CD4-positive, alpha-beta memory T cell (primary cell): ENCODE results near the gene OPN3. TPM values are rescaled to one million over a fixed set of nuclear protein-coding genes. Genes with fewer than 3 reads are reported as not detected.

Experiments used
- CTCF ChIA-PET: fragments of 350-600 bp; sonication (Branson Sonifier 250); formaldehyde crosslinking; loops from one replicate; lab custom pipeline; 2021; ENCODE audit warnings: inconsistent platforms; ENCODE audit not compliant: partially characterized antibody; lab: Charles Lee
- POLR2A ChIA-PET: fragments of 350-600 bp; sonication (Branson Sonifier 250); formaldehyde crosslinking; loops from one replicate; lab custom pipeline; 2021; ENCODE audit not compliant: partially characterized antibody; lab: Charles Lee
- DNase-seq, 5 donors: peaks; one replicate each; pipeline versions ENCODE4 v3.0.0 to v3.0.0-alpha.2; 2020 to 2022; ENCODE audit warnings: mixed read lengths in 1 of 5
- H3K27ac ChIP-seq: one replicate; pipeline ENCODE4 v1.7.0; 2013; ENCODE audit warnings: low read depth, low read length
- H3K27me3 ChIP-seq: 2 replicates; pipeline ENCODE4 v1.7.0; 2013; ENCODE audit warnings: mild to moderate bottlenecking, low read length, moderate library complexity; ENCODE audit not compliant: insufficient read depth
- H3K36me3 ChIP-seq: 2 replicates; pipeline ENCODE4 v1.7.0; 2013; ENCODE audit warnings: mild to moderate bottlenecking, low read length, moderate library complexity; ENCODE audit not compliant: insufficient read depth
- H3K4me1 ChIP-seq: 2 replicates; pipeline ENCODE4 v1.7.0; 2013; ENCODE audit warnings: mild to moderate bottlenecking, low read length, moderate library complexity; ENCODE audit not compliant: insufficient read depth
- H3K4me3 ChIP-seq, 2 donors: one replicate each; pipeline ENCODE4 v1.7.0; 2013; ENCODE audit warnings: low read length in 2 of 2, mild to moderate bottlenecking in 1 of 2
- H3K9me3 ChIP-seq, 2 donors: one replicate each; pipeline ENCODE4 v1.7.0; 2013; ENCODE audit warnings: low read length in 2 of 2, control low read depth in 1 of 2; ENCODE audit not compliant: control insufficient read depth in 1 of 2
- H3K27ac Mint-ChIP-seq, 7 donors: one replicate each; pipeline ENCODE4 v1.8.0; 2020 to 2021; ENCODE audit warnings: mixed read lengths in 7 of 7, mild to moderate bottlenecking in 6 of 7, inconsistent platforms in 3 of 7, moderate library complexity in 3 of 7
- H3K27me3 Mint-ChIP-seq, 2 donors: one replicate each; pipeline ENCODE4 v1.8.0; 2020 to 2021; ENCODE audit warnings: mixed read lengths in 2 of 2
- H3K36me3 Mint-ChIP-seq, 2 donors: one replicate each; pipeline ENCODE4 v1.8.0; 2020 to 2021; ENCODE audit warnings: mixed read lengths in 2 of 2, inconsistent platforms in 1 of 2, mild to moderate bottlenecking in 1 of 2
- H3K4me1 Mint-ChIP-seq, 4 donors: one replicate each; pipeline ENCODE4 v1.8.0; 2020 to 2021; ENCODE audit warnings: mixed read lengths in 4 of 4, mild to moderate bottlenecking in 1 of 4
- H3K4me3 Mint-ChIP-seq, 8 donors: one replicate each; pipeline ENCODE4 v1.8.0; 2020 to 2021; ENCODE audit warnings: mixed read lengths in 8 of 8, mild to moderate bottlenecking in 7 of 8, moderate library complexity in 6 of 8, inconsistent platforms in 3 of 8
- H3K9me3 Mint-ChIP-seq, 8 donors: one replicate each; pipeline ENCODE4 v1.8.0; 2020 to 2021; ENCODE audit warnings: mixed read lengths in 8 of 8, mild to moderate bottlenecking in 5 of 8, inconsistent platforms in 3 of 8, moderate library complexity in 1 of 8
- intact Hi-C: fragments of 100-400 bp; cut with micrococcal nuclease; formaldehyde crosslinking; loops from one replicate; pipeline ENCODE4 v1.15.1; 2023
- polyA plus RNA-seq, 2 donors: library from polyadenylated mRNA; unstranded; fragments of 300-500 nt; fragmentation: Illumina TruSeq; gene quantifications; one replicate each; pipeline ENCODE4 v1.2.3, GENCODE V29; 2021
- total RNA-seq, 2 experiments: library from RNA; stranded (reverse); gene quantifications; one replicate each; pipeline ENCODE4 v1.2.3, GENCODE V29; 2021

The OPN3 gene
- total and polyA plus RNA-seq, 4 experiments from 2014 or later: 3.9 to 17.5 (median 8.9) TPM

DNA sequence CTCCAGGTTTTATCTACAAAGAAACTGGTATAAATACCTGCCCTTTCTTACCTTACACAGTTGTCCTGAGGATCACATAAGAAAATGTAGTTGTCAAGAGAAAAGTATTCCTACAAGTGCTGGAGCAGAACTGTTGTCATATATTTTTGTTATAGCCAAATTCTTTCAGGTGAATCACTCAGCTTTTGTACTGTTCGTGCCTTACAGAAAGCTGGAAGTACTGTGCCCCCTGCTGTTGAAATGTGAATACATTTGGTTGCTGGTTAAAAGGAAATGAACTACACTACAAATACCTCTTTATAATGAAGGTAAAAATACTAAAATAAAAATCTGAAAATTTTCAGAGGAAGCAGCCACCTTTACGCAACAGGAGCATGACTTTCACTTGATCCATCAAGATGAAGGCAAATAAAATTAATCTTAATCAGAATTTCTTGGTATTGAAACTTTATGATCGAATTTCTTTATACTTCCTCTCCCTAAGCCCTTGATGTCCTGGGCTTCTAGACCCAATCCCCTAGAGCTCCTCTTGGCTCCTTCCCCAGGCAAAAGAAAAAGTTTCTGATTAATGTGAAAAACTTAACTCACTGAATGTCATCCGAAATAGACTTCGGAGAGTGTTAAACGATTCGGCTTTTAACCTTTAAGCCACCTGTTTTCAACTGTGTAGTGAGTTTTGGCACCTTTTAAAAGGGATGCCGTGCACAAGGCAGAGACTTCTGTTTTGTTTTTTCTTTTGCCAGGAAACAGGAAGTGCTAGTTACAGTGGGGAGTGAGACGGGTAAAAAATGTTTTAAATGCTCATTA is 12.5 kb downstream of the OPN3 start:
- intact Hi-C loops: loop anchor here (1.0 kb wide), 3 partner anchors 13 to 96 kb away; partner anchors contain the start of genes CHML and OPN3
- POLR2A ChIA-PET: interaction anchor here (1.0 to 1.3 kb wide), 3 partner anchors 13 to 49 kb away, joined by 3 to 5 read pairs (median 4); partner anchors contain the start of genes CHML and OPN3
- H3K36me3 Mint-ChIP-seq: peaks cover 1 to 3% of the 10 kb centered on the region in 2 donors
- no peaks in the 10 kb centered on the region for H3K27me3 Mint-ChIP-seq
- no peaks in the 10 kb centered on the region for H3K9me3 Mint-ChIP-seq
- DNase-seq: peak; percentile 43 to 63 (median 55)
- H3K27ac Mint-ChIP-seq: peak overlapping the region; percentile 60 to 88 (median 82)
- no peaks in the 10 kb centered on the region for H3K27me3 ChIP-seq
- H3K4me3 ChIP-seq: no peak overlapping the region
- peak overlapping the region; percentile 7 for H3K27ac ChIP-seq
- no peaks in the 10 kb centered on the region for H3K9me3 ChIP-seq
- H3K4me1 Mint-ChIP-seq: peaks cover 8 to 12% (median 9%) of the 10 kb centered on the region in 4 donors
- H3K4me3 Mint-ChIP-seq: peak overlapping the region; percentile 30 to 82 (median 72)
- H3K36me3 ChIP-seq: no peaks in the 10 kb centered on the region
- peaks cover 7% of the 10 kb centered on the region for H3K4me1 ChIP-seq
- CTCF ChIA-PET: interaction anchor here (0.7 to 5.6 kb wide), 15 partner anchors 10 to 393 kb away, joined by 3 to 71 read pairs (median 4); partner anchors contain the start of genes CHML, KMO, MAP1LC3C and OPN3

DNA sequence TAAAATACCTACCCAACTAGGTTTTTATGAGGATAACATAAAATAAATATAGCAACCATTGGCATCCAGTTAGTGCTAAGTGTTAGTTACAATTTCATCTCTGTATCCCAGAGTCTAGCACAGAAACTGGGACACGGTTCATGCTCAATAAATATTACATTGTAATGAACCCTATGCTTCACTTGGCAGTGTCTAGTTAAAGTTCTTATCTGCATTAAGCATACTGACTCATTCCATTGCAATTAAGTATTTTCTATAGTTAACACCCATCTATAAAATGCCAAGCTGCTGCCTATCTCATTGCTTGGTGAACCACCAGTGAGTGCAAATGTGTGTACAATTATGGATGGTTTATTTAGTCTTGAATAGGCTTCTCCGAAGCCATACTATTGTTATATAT is 15.2 kb downstream of the OPN3 start:
- no peak overlapping the region for H3K4me3 ChIP-seq
- H3K27ac ChIP-seq: no peak overlapping the region
- peaks cover 7% of the 10 kb centered on the region for H3K4me1 ChIP-seq
- peaks cover 8 to 12% (median 9%) of the 10 kb centered on the region in 4 donors for H3K4me1 Mint-ChIP-seq
- ChIA-PET CTCF (interaction anchor here (0.9 to 5.6 kb wide), 2 partner anchors 14 to 16 kb away, joined by 3 to 71 read pairs; partner anchors contain the start of genes CHML and OPN3), POLR2A (no interaction called here)
- no peaks in the 10 kb centered on the region for H3K36me3 Mint-ChIP-seq
- no peak for DNase-seq
- no peak overlapping the region for H3K27ac Mint-ChIP-seq
- intact Hi-C loops: no loop called here
- H3K9me3 ChIP-seq: no peaks in the 10 kb centered on the region
- no peaks in the 10 kb centered on the region for H3K27me3 ChIP-seq
- no peaks in the 10 kb centered on the region for H3K36me3 ChIP-seq
- H3K27me3 Mint-ChIP-seq: no peaks in the 10 kb centered on the region
- no peak overlapping the region for H3K4me3 Mint-ChIP-seq
- H3K9me3 Mint-ChIP-seq: no peaks in the 10 kb centered on the region

DNA sequence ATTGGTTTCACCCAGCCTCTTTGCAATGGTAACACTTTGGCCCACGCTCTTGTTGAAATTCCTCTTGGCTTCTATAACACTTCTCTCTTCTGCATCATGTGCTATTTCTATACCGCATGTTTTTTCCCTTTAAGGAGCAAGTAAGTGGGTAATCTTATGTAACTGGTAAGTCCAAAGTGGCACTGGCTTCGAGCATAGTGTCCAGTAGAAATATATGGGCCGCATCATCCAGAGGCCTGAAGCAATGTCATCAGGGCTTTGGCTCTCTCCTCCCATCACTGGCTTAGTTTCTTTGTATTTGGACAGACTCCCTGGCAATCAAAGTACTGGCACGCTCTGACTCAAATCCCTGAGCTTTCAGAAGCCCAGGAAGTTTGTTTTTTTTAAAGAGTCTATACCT is 17.5 kb downstream of the OPN3 start:
- H3K9me3 ChIP-seq: no peaks in the 10 kb centered on the region
- no peaks in the 10 kb centered on the region for H3K27me3 Mint-ChIP-seq
- H3K36me3 Mint-ChIP-seq: no peaks in the 10 kb centered on the region
- H3K4me3 Mint-ChIP-seq: no peak overlapping the region
- no peak overlapping the region for H3K27ac ChIP-seq
- no peak overlapping the region for H3K27ac Mint-ChIP-seq
- H3K27me3 ChIP-seq: no peaks in the 10 kb centered on the region
- H3K4me3 ChIP-seq: no peak overlapping the region
- no peaks in the 10 kb centered on the region for H3K4me1 ChIP-seq
- peaks cover 0 to 4% (median 1%) of the 10 kb centered on the region in 4 donors for H3K4me1 Mint-ChIP-seq
- no peaks in the 10 kb centered on the region for H3K36me3 ChIP-seq
- POLR2A ChIA-PET: no interaction called here
- H3K9me3 Mint-ChIP-seq: no peaks in the 10 kb centered on the region
- CTCF ChIA-PET: interaction anchor here (1.0 to 5.6 kb wide), 2 partner anchors 11 to 12 kb away, joined by 3 to 71 read pairs; no protein-coding TSS in a partner anchor
- no peak for DNase-seq
- intact Hi-C loops: no loop called here

DNA sequence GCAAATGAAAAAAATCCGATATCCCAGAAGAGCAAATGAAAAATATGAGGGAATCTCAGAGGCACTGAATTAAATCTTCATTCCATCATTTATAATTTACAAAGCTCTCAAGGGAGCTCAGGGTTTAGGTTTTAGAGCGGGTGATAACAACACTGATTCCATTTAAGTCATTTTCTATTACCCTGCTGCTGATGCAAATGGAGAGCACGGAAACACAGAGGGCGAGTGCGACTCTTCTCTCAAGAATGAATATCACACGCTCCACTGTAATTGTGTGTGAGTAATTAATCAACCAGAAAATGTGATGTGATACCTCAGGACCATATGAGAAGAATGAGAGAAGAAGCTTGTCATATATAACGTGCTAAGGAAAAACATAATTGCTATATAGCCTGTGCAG is 22.7 kb downstream of the OPN3 start:
- DNase-seq: no peak
- no peaks in the 10 kb centered on the region for H3K9me3 ChIP-seq
- Mint-ChIP-seq H3K9me3 (no peaks in the 10 kb centered on the region), H3K27ac (peak overlapping the region in 1 of 7 donors; percentile 5), H3K4me3 (no peak overlapping the region), H3K36me3 (no peaks in the 10 kb centered on the region), H3K4me1 (no peaks in the 10 kb centered on the region), H3K27me3 (no peaks in the 10 kb centered on the region)
- POLR2A ChIA-PET: no interaction called here
- H3K27me3 ChIP-seq: no peaks in the 10 kb centered on the region
- no peaks in the 10 kb centered on the region for H3K36me3 ChIP-seq
- no peaks in the 10 kb centered on the region for H3K4me1 ChIP-seq
- no peak overlapping the region for H3K4me3 ChIP-seq
- intact Hi-C loops: no loop called here
- no peak overlapping the region for H3K27ac ChIP-seq
- CTCF ChIA-PET: interaction anchor here (0.9 to 1.3 kb wide), 3 partner anchors 9 to 381 kb away, joined by 3 to 5 read pairs (median 4); partner anchors contain the start of gene MAP1LC3C

DNA sequence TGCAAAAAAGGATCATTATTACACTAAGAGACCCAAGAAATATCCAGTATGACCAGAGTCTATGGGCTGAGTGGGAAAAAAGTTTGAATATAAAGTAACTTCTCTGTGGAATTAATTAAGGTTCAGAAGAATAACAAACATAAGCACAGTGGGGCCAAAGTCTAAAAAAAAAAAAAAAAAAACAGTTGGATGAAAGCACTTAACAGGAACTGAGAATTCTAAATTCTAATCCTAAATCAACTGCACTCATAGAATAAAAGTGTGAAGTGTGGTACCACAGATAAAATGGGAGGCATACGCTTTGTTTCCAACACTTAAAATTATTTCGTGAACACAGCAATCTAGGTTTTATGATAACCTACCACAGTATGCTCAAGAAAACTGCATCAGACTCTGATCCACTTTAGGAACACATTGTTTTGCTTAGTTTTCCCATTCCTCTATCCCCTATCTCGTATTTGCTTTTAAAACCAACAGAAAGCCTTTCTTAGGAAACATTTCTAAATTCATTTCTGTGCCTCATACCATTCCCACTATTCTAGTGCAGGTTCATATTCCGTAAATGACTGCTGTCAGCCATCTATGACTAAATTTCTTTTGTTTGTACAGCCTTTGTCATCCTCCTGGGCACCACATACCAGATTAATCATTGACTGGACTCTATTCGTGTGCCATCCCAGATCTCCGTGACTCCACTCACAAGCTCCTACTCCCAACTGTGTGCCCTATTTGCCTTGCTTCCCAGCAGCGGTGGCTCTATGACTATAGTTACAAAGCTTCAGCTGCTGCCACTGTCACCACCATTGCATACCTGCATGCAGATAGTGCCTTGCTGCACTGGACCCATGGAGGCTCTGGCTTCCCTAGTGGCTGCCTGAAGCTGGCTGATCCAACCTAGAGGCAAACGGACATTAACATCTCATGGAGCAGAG is 24.9 kb downstream of the OPN3 start:
- Histone ChIP-seq H3K9me3 (no peaks in the 10 kb centered on the region), H3K4me1 (no peaks in the 10 kb centered on the region), H3K27ac (no peak overlapping the region), H3K4me3 (no peak overlapping the region), H3K27me3 (no peaks in the 10 kb centered on the region), H3K36me3 (no peaks in the 10 kb centered on the region)
- DNase-seq: no peak
- Mint-ChIP-seq H3K27ac (no peak overlapping the region), H3K36me3 (no peaks in the 10 kb centered on the region), H3K4me3 (no peak overlapping the region), H3K4me1 (no peaks in the 10 kb centered on the region), H3K27me3 (no peaks in the 10 kb centered on the region), H3K9me3 (no peaks in the 10 kb centered on the region)
- POLR2A ChIA-PET: no interaction called here
- intact Hi-C loops: no loop called here
- CTCF ChIA-PET: no interaction called here

DNA sequence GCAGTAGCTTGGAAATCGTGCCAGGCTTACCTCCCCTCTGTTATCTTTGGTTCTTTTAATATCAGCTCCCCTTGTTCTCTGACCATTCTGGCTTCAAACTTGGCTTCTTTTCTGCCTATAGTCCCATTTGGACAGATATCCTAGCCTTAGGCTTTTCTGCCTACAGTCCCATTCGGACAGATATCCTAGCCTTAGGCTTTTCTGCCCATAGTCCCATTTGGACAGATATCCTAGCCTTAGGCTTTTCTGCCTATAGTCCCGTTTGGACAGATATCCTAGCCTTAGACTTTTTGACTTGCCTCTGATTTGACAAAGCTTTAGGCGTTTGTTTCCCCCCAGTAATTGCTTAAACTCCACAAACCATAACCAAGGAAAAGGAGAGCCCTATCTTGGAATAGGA is 25.6 kb downstream of the OPN3 start:
- no peaks in the 10 kb centered on the region for H3K4me1 ChIP-seq
- H3K27ac ChIP-seq: no peak overlapping the region
- H3K4me1 Mint-ChIP-seq: no peaks in the 10 kb centered on the region
- no peaks in the 10 kb centered on the region for H3K36me3 ChIP-seq
- POLR2A ChIA-PET: no interaction called here
- DNase-seq: no peak
- H3K27me3 Mint-ChIP-seq: no peaks in the 10 kb centered on the region
- no peaks in the 10 kb centered on the region for H3K9me3 Mint-ChIP-seq
- H3K4me3 Mint-ChIP-seq: no peak overlapping the region
- no peaks in the 10 kb centered on the region for H3K36me3 Mint-ChIP-seq
- no peak overlapping the region for H3K4me3 ChIP-seq
- CTCF ChIA-PET: interaction anchor here (1.4 to 2.1 kb wide), 2 partner anchors 12 to 15 kb away, joined by 4 to 7 read pairs; no protein-coding TSS in a partner anchor
- intact Hi-C loops: loop anchor here (5.0 kb wide), 2 partner anchors 62 to 283 kb away; no protein-coding TSS in a partner anchor
- H3K27me3 ChIP-seq: no peaks in the 10 kb centered on the region
- H3K9me3 ChIP-seq: no peaks in the 10 kb centered on the region
- no peak overlapping the region for H3K27ac Mint-ChIP-seq
